ENCODE data around the gene SEC14L1. TPM values are rescaled to one million over a fixed set of nuclear protein-coding genes. Genes with fewer than 3 reads are reported as not detected.

Gene SEC14L1
- total RNA-seq, 1 experiment from 2014 or later, result 58.6 TPM

- no peak overlapping the region for H2AFZ ChIP-seq (ENCODE audit: low read length)
- no peak overlapping the region for H3T11ph ChIP-seq (ENCODE audit: low read length)
- no peak overlapping the region for H3K27ac ChIP-seq (ENCODE audit: insufficient read length, low read depth, low read length)
- Mint-ChIP-seq H3K4me3 (no peak overlapping the region), H3K27me3 (ENCODE audit: low read depth) (no peaks in the 10 kb centered on the region), H3K4me1 (peaks cover 2 to 7% of the 10 kb centered on the region in 2 experiments; a peak in 3 of 4 replicates), H3K9me3 (no peaks in the 10 kb centered on the region), H3K36me3 (ENCODE audit: insufficient read depth in 1 of 3, low read depth in 3 of 3) (peaks cover 20 to 83% (median 62%) of the 10 kb centered on the region in 3 experiments; a peak in 6 of 7 replicates), H3K27ac (peak overlapping the region in 1 of 3 experiments; percentile 5; a peak in 2 of 7 replicates)
- H3K79me1 ChIP-seq (ENCODE audit: insufficient read depth, low read depth, low read length, poor library complexity, severe bottlenecking), result no peaks in the 10 kb centered on the region
- H3K14ac ChIP-seq (ENCODE audit: insufficient read depth, low read length), result no peak overlapping the region
- TF ChIP-seq CTCF (conservative IDR thresholded peaks at IDR 0.05), result no peak
- H4K8ac ChIP-seq (replicated peaks; ENCODE audit: insufficient read length, low read depth, low read length), result no peak overlapping the region
- H2AK5ac ChIP-seq (ENCODE audit: insufficient read length, low read length), result no peak overlapping the region
- H2BK20ac ChIP-seq (ENCODE audit: low read depth, low read length, poor library complexity, severe bottlenecking), result no peak overlapping the region
- no peaks in the 10 kb centered on the region for H3K9me3 ChIP-seq (ENCODE audit: control insufficient read depth, low read depth, low read length)
- H4K91ac ChIP-seq (ENCODE audit: insufficient read length, low read depth, low read length), result no peak overlapping the region
- H3K23ac ChIP-seq (ENCODE audit: insufficient read length, low read depth, low read length), result no peak overlapping the region
- no peak overlapping the region for H2BK15ac ChIP-seq (ENCODE audit: low read depth, low read length)
- no peak for DNase-seq
- no peaks in the 10 kb centered on the region for H3K27me3 ChIP-seq (ENCODE audit: insufficient read depth, low read length)
- H2BK5ac ChIP-seq (ENCODE audit: insufficient read length, low read length), result no peak overlapping the region
- H4K5ac ChIP-seq (ENCODE audit: insufficient read length, low read depth, low read length), result no peak overlapping the region
- no peaks in the 10 kb centered on the region for H3K23me2 ChIP-seq (ENCODE audit: insufficient read length, low read depth, low read length, poor library complexity, severe bottlenecking)
- no peak overlapping the region for H2BK120ac ChIP-seq (ENCODE audit: low read depth, low read length, poor library complexity, severe bottlenecking)
- H4K20me1 ChIP-seq (ENCODE audit: control insufficient read depth, insufficient read depth, insufficient read length), result no peaks in the 10 kb centered on the region
- no peaks in the 10 kb centered on the region for H3K79me2 ChIP-seq (ENCODE audit: insufficient read depth, low read length)
- no peak overlapping the region for H3K4ac ChIP-seq (ENCODE audit: low read depth, low read length)
- H2BK12ac ChIP-seq (ENCODE audit: insufficient read length, low read depth, low read length), result no peak overlapping the region
- H3K18ac ChIP-seq (ENCODE audit: insufficient read length, low read depth, low read length), result no peak overlapping the region
- no peak overlapping the region for H3K4me2 ChIP-seq (ENCODE audit: insufficient read depth, insufficient read length, low read length)
- H3K4me1 ChIP-seq (ENCODE audit: insufficient read depth, low read length), result no peaks in the 10 kb centered on the region
- no CpG with 5 or more reads among the region's 7 CpGs for WGBS (ENCODE audit: extremely low coverage, insufficient read length, low lambda C conversion rate)
- no peak overlapping the region for H3K56ac ChIP-seq (ENCODE audit: insufficient read length, low read depth, low read length)
- H3K9ac ChIP-seq (ENCODE audit: extremely low read depth, insufficient read length, low read length), result no peak overlapping the region
These were observed 69.6 kb downstream of the SEC14L1 start for GRCh38 chr17:77210331-77210730.
